ENCODE data around the gene SCART1. TPM values are rescaled to one million over a fixed set of nuclear protein-coding genes. Genes with fewer than 3 reads are reported as not detected.

Gene SCART1
- total RNA-seq, 1 experiment from 2014 or later, result 0.50 TPM

DNA sequence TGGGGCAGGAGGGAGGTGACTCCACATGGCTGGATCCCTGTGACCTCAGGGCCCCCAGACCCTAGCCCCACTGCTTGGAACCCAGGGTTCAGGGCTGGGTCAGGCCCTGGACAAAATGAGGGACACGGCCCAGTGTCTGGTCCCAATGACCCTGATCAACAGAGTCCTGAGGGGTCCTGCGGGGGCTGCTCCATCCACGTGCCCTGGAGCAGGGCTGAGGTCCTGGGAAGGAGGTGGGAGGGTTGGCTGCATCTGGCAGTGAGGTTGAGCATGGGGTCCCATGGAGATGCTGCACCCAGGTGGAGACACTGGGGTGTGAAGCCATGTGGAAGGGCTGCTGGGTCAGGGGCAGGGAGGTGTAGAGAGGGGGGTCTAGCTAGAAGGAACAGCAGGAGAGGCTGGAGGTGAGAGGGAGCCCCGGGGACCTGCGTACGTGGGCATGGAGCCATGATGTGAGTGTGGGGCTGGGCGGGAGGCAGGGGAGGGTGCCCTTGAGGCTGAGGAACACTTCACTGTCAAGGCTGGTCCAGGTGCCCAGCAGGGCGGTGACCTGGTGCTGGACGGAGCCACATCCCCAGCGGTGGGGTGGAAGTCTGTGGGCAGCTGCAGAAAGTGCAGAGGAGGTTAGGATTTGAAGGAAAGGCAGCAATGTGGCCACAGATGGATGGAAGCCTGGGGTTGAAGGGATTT lies 604 bp downstream of the SCART1 start:
- H3K79me2 ChIP-seq (ENCODE audit: insufficient read depth, low read length), result no peaks in the 10 kb centered on the region
- no peak overlapping the region for H3K18ac ChIP-seq (ENCODE audit: insufficient read length, low read depth, low read length)
- H2BK15ac ChIP-seq (ENCODE audit: low read depth, low read length), result no peak overlapping the region
- H3K23ac ChIP-seq (ENCODE audit: insufficient read length, low read depth, low read length), result no peak overlapping the region
- H3K9me3 ChIP-seq (ENCODE audit: control insufficient read depth, low read depth, low read length), result peaks cover 91% of the 10 kb centered on the region
- no peaks in the 10 kb centered on the region for H3K27me3 ChIP-seq (ENCODE audit: insufficient read depth, low read length)
- DNase-seq, result no peak
- H2BK120ac ChIP-seq (ENCODE audit: low read depth, low read length, poor library complexity, severe bottlenecking), result no peak overlapping the region
- H3K4ac ChIP-seq (ENCODE audit: low read depth, low read length), result no peak overlapping the region
- H4K91ac ChIP-seq (ENCODE audit: insufficient read length, low read depth, low read length), result no peak overlapping the region
- no peak overlapping the region for H3K4me3 Mint-ChIP-seq
- H3K27ac ChIP-seq (ENCODE audit: insufficient read length, low read depth, low read length), result no peak overlapping the region
- no peaks in the 10 kb centered on the region for H3K4me1 Mint-ChIP-seq
- H2AK5ac ChIP-seq (ENCODE audit: insufficient read length, low read length), result no peak overlapping the region
- H3K27ac Mint-ChIP-seq, result no peak overlapping the region
- H3K79me1 ChIP-seq (ENCODE audit: insufficient read depth, low read depth, low read length, poor library complexity, severe bottlenecking), result no peaks in the 10 kb centered on the region
- no peak overlapping the region for H2BK12ac ChIP-seq (ENCODE audit: insufficient read length, low read depth, low read length)
- H3K56ac ChIP-seq (ENCODE audit: insufficient read length, low read depth, low read length), result no peak overlapping the region
- H2BK20ac ChIP-seq (ENCODE audit: low read depth, low read length, poor library complexity, severe bottlenecking), result no peak overlapping the region
- no peak overlapping the region for H2BK5ac ChIP-seq (ENCODE audit: insufficient read length, low read length)
- peaks cover 4% of the 10 kb centered on the region; the same call in 1 of the 2 replicates for H3K27me3 Mint-ChIP-seq (ENCODE audit: low read depth)
- H3K4me1 ChIP-seq (ENCODE audit: insufficient read depth, low read length), result no peaks in the 10 kb centered on the region
- no peak overlapping the region for H2AFZ ChIP-seq (ENCODE audit: low read length)
- no peak overlapping the region for H3K14ac ChIP-seq (ENCODE audit: insufficient read depth, low read length)
- no CpG with 5 or more reads among the region's 10 CpGs for WGBS (ENCODE audit: extremely low coverage, insufficient read length, low lambda C conversion rate)
- H3K9me3 Mint-ChIP-seq, result peaks cover 82 to 98% of the 10 kb centered on the region in 2 experiments
- no peak overlapping the region for H3K4me2 ChIP-seq (ENCODE audit: insufficient read depth, insufficient read length, low read length)
- no peak overlapping the region for H4K8ac ChIP-seq (replicated peaks; ENCODE audit: insufficient read length, low read depth, low read length)
- H3K36me3 Mint-ChIP-seq (ENCODE audit: insufficient read depth in 1 of 3, low read depth in 3 of 3), result peaks cover 0 to 22% (median 10%) of the 10 kb centered on the region in 3 experiments; a peak in 5 of 7 replicates
- no peak overlapping the region for H3T11ph ChIP-seq (ENCODE audit: low read length)
- H3K9ac ChIP-seq (ENCODE audit: extremely low read depth, insufficient read length, low read length), result no peak overlapping the region
- no peaks in the 10 kb centered on the region for H4K20me1 ChIP-seq (ENCODE audit: control insufficient read depth, insufficient read depth, insufficient read length)
- H3K23me2 ChIP-seq (ENCODE audit: insufficient read length, low read depth, low read length, poor library complexity, severe bottlenecking), result no peaks in the 10 kb centered on the region
- H4K5ac ChIP-seq (ENCODE audit: insufficient read length, low read depth, low read length), result no peak overlapping the region
- TF ChIP-seq, protein P1, sequence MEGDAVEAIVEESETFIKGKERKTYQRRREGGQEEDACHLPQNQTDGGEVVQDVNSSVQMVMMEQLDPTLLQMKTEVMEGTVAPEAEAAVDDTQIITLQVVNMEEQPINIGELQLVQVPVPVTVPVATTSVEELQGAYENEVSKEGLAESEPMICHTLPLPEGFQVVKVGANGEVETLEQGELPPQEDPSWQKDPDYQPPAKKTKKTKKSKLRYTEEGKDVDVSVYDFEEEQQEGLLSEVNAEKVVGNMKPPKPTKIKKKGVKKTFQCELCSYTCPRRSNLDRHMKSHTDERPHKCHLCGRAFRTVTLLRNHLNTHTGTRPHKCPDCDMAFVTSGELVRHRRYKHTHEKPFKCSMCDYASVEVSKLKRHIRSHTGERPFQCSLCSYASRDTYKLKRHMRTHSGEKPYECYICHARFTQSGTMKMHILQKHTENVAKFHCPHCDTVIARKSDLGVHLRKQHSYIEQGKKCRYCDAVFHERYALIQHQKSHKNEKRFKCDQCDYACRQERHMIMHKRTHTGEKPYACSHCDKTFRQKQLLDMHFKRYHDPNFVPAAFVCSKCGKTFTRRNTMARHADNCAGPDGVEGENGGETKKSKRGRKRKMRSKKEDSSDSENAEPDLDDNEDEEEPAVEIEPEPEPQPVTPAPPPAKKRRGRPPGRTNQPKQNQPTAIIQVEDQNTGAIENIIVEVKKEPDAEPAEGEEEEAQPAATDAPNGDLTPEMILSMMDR (conservative IDR thresholded peaks at IDR 0.05), result no peak

Data from H9 (cell line).